DND-41 (cell line): ENCODE measurements around the gene TMBIM4.

Experiments used
- ATAC-seq: fragments of 200-7000 bp; cut with Tn5 transposase; 3 replicates; pipeline ENCODE4 v1.9.1; 2021; ENCODE audit warnings: low read depth; ENCODE audit not compliant: insufficient read depth
- DNase-seq: peaks from one replicate; pipeline ENCODE4 v3.0.0-alpha.2; 2020
- H2AFZ ChIP-seq: 2 replicates; pipeline ENCODE4 v1.6.0; 2012; ENCODE audit warnings: low read depth, low read length
- H3K27ac ChIP-seq: 2 replicates; pipeline ENCODE4 v1.5.1; 2012; ENCODE audit warnings: low read length, inconsistent platforms
- H3K27me3 ChIP-seq: fragments of 200-600 bp; sonication (generic); 2 replicates; pipeline ENCODE4 v1.6.0; 2012; ENCODE audit warnings: low read length, mild to moderate bottlenecking, inconsistent platforms; ENCODE audit not compliant: insufficient read depth, poor library complexity
- H3K36me3 ChIP-seq: 2 replicates; pipeline ENCODE4 v1.5.1; 2012; ENCODE audit warnings: low read length, inconsistent platforms; ENCODE audit not compliant: insufficient read depth
- H3K4me1 ChIP-seq: 2 replicates; pipeline ENCODE4 v1.5.1; 2012; ENCODE audit warnings: mild to moderate bottlenecking, low read length; ENCODE audit not compliant: insufficient read depth
- H3K4me2 ChIP-seq: 2 replicates; pipeline ENCODE4 v1.6.0; 2012; ENCODE audit warnings: mild to moderate bottlenecking, moderate library complexity, low read length, inconsistent platforms; ENCODE audit not compliant: insufficient read depth
- H3K4me3 ChIP-seq, 2 experiments: fragments of 200-600 bp in 1 of 2; shearing (Covaris generic) in 1 of 2; 2 replicates each; pipeline ENCODE4 v1.5.1; 2012 to 2016; ENCODE audit warnings: inconsistent platforms in 2 of 2, low read length in 2 of 2, mild to moderate bottlenecking in 2 of 2, low read depth in 1 of 2, moderate library complexity in 1 of 2
- H3K79me2 ChIP-seq: 2 replicates; pipeline ENCODE4 v1.6.0; 2012; ENCODE audit warnings: low read length, inconsistent platforms; ENCODE audit not compliant: insufficient read depth
- H3K9ac ChIP-seq: 2 replicates; pipeline ENCODE4 v1.6.0; 2012; ENCODE audit warnings: low read depth, mild to moderate bottlenecking, inconsistent platforms, low read length, moderate library complexity
- H3K9me3 ChIP-seq: 2 replicates; pipeline ENCODE4 v1.5.1; 2012; ENCODE audit warnings: low read length, moderate library complexity, mild to moderate bottlenecking, inconsistent platforms; ENCODE audit not compliant: insufficient read depth, severe bottlenecking
- H4K20me1 ChIP-seq: 2 replicates; pipeline ENCODE4 v1.6.0; 2012; ENCODE audit warnings: low read length; ENCODE audit not compliant: insufficient read depth
- CTCF ChIP-seq: IDR thresholded peaks from 2 replicates; pipeline ENCODE4 v1.5.1; 2012; ENCODE audit warnings: borderline replicate concordance, low read length, moderate library complexity, mild to moderate bottlenecking; ENCODE audit not compliant: poor library complexity, severe bottlenecking; ENCODE audit errors: extremely low read depth
- EZH2 ChIP-seq: IDR thresholded peaks from 3 replicates; pipeline ENCODE4 v1.6.1; 2012; ENCODE audit warnings: borderline replicate concordance, low read depth, mild to moderate bottlenecking, moderate library complexity, low read length, inconsistent platforms; ENCODE audit not compliant: severe bottlenecking

The TMBIM4 gene

GRCh38 chr12:66168410-66168809 is 1.4 kb downstream of the TMBIM4 start:
- Histone ChIP-seq H3K4me1 (peaks cover 32% of the 10 kb centered on the region), H3K4me3 (peak overlapping the region; percentile 32 to 82; a peak in 3 of 4 replicates), H3K36me3 (peaks cover 22% of the 10 kb centered on the region; the same call in 1 of the 2 replicates), H2AFZ (no peak overlapping the region; the same call in 1 of the 2 replicates), H3K27ac (peak overlapping the region; percentile 100), H3K9ac (peak overlapping the region; percentile 69), H3K27me3 (no peaks in the 10 kb centered on the region), H3K9me3 (peaks cover 5% of the 10 kb centered on the region), H3K4me2 (peak overlapping the region; percentile 72), H3K79me2 (peaks cover 61% of the 10 kb centered on the region), H4K20me1 (0 out of 2 replicates have a peak, but pooled peaks cover 3% of the 10 kb centered on the region)
- ATAC-seq (no peak), DNase-seq (no peak)
- TF ChIP-seq CTCF (no peak), EZH2 (no peak)

- H3K4me2 ChIP-seq: no peak overlapping the region
- H3K79me2 ChIP-seq: peaks cover 80% of the 10 kb centered on the region
- no peak overlapping the region for H2AFZ ChIP-seq
- TF ChIP-seq EZH2 (no peak), CTCF (no peak)
- 0 out of 2 replicates have a peak, but pooled peaks cover 3% of the 10 kb centered on the region for H4K20me1 ChIP-seq
- DNase-seq (no peak), ATAC-seq (no peak)
- no peak overlapping the region for H3K4me3 ChIP-seq
- no peaks in the 10 kb centered on the region for H3K27me3 ChIP-seq
- H3K9me3 ChIP-seq: peaks cover 5% of the 10 kb centered on the region
- H3K36me3 ChIP-seq: peaks cover 22% of the 10 kb centered on the region; the same call in 1 of the 2 replicates
- no peak overlapping the region for H3K27ac ChIP-seq
- H3K9ac ChIP-seq: no peak overlapping the region
- peaks cover 32% of the 10 kb centered on the region for H3K4me1 ChIP-seq
These were observed 3.2 kb downstream of the TMBIM4 start for GRCh38 chr12:66166561-66166960.

GRCh38 chr12:66165141-66165540 is 4.7 kb downstream of the TMBIM4 start:
- H3K36me3 ChIP-seq: peaks cover 32% of the 10 kb centered on the region
- H4K20me1 ChIP-seq: 0 out of 2 replicates have a peak, but pooled peaks cover 3% of the 10 kb centered on the region
- peaks cover 5% of the 10 kb centered on the region for H3K9me3 ChIP-seq
- ATAC-seq (no peak), DNase-seq (no peak)
- no peak overlapping the region for H3K4me2 ChIP-seq
- no peak overlapping the region for H3K27ac ChIP-seq
- peaks cover 22% of the 10 kb centered on the region for H3K4me1 ChIP-seq
- no peak for TF ChIP-seq EZH2
- TF ChIP-seq CTCF: no peak
- H3K27me3 ChIP-seq: no peaks in the 10 kb centered on the region
- H3K9ac ChIP-seq: no peak overlapping the region
- H3K79me2 ChIP-seq: peaks cover 88% of the 10 kb centered on the region
- H2AFZ ChIP-seq: no peak overlapping the region
- no peak overlapping the region for H3K4me3 ChIP-seq
